Measurements from ENCODE around the gene RNU6-7. TPM values are rescaled to one million over a fixed set of nuclear protein-coding genes. Genes with fewer than 3 reads are reported as not detected.

The RNU6-7 gene
- total and polyA plus RNA-seq, 2 of the 13 experiments (the other 11 are each of a cell fraction or from before 2014, with no cell fraction given): under 0.01 TPM; not detected in 1

- TF ChIP-seq ZBTB14 (CRISPR knock-in tag; IDR thresholded peaks at IDR 0.05) (peak; percentile 56), ZNF235 (CRISPR knock-in tag; IDR thresholded peaks at IDR 0.05; ENCODE audit: borderline replicate concordance) (peak; percentile 99; the same call in 1 of the 2 replicates), SAFB2 (CRISPR knock-in tag; IDR thresholded peaks at IDR 0.05; ENCODE audit: borderline replicate concordance, low read depth) (peak; percentile 93), ZNF609 (CRISPR knock-in tag; IDR thresholded peaks at IDR 0.05; ENCODE audit: borderline replicate concordance) (peak; percentile 88), HINFP (CRISPR knock-in tag; IDR thresholded peaks at IDR 0.05; ENCODE audit: low read depth) (peak; percentile 99), ZNF552 (CRISPR knock-in tag; IDR thresholded peaks at IDR 0.05; ENCODE audit: borderline replicate concordance) (no peak; the same call in none of the 2 replicates), TFDP1 (CRISPR knock-in tag; IDR thresholded peaks at IDR 0.05; ENCODE audit: borderline replicate concordance) (peak; percentile 88), E2F1 (CRISPR knock-in tag; IDR thresholded peaks at IDR 0.05) (peak; percentile 81), ZNF83 (CRISPR knock-in tag; IDR thresholded peaks at IDR 0.05; ENCODE audit: borderline replicate concordance) (peak; percentile 95), GMEB2 (CRISPR knock-in tag; IDR thresholded peaks at IDR 0.05; ENCODE audit: low read depth) (no peak; the same call in 1 of the 2 replicates), SP5 (CRISPR knock-in tag; IDR thresholded peaks at IDR 0.05; ENCODE audit: borderline replicate concordance, low read depth) (peak; percentile 97), RELA (CRISPR knock-in tag; IDR thresholded peaks at IDR 0.05) (peak; percentile 82), POLR2G (IDR thresholded peaks at IDR 0.05; ENCODE audit: low read depth, low read length) (peak; percentile 96)
These were observed 541 bp upstream of the RNU6-7 start (continued) for GRCh38 chr14:32201193-32201815.
